PFSK-1 (cell line): ENCODE results near the gene KDM4C.

Source experiments
- FOXP2 ChIP-seq: optimal IDR thresholded peaks from 2 replicates; pipeline ENCODE3; 2011; ENCODE audit warnings: borderline replicate concordance, control low read depth, inconsistent platforms; ENCODE audit not compliant: insufficient read depth; ENCODE audit errors: extremely low read length, extremely low read depth
- POLR2AphosphoS5 ChIP-seq: IDR thresholded peaks from 2 replicates; pipeline ENCODE4 v1.6.1; 2012; ENCODE audit warnings: low read depth, mild to moderate bottlenecking, control low read depth, low read length, moderate library complexity
- SIN3A ChIP-seq: IDR thresholded peaks from 2 replicates; pipeline ENCODE4 v1.6.1; 2012; ENCODE audit warnings: mild to moderate bottlenecking, low read length, moderate library complexity, borderline replicate concordance; ENCODE audit not compliant: insufficient read depth
- TF ChIP-seq, protein P1 (sequence below), 2 experiments: IDR thresholded peaks; 2 replicates each; pipeline versions ENCODE4 v1.6.1 to v1.8.0; 2011 to 2012; ENCODE audit warnings: low read depth in 2 of 2, low read length in 2 of 2, control low read depth in 1 of 2, inconsistent platforms in 1 of 2, mild to moderate bottlenecking in 1 of 2, moderate library complexity in 1 of 2; ENCODE audit not compliant: insufficient read depth in 1 of 2

DNA sequence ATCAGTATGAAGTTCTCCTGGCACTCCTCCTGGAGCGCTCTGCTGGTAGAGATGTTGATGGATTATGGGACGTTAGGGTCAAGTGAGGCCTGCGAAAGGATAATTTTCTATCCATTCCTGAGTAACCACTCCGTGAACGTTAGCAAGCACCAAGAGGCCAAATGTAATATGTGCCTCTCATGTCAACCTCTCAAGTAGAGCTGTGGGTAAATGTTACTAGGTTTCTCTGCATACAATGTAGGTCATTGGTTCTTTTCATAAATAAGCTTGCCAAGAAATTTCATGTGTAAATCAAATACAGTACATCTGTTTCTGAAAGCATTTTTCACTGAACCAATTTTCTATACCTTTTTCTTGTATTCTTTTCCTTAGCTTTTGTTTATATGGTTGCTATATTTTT, 126.3 kb downstream of the KDM4C start:
- TF ChIP-seq POLR2AphosphoS5 = no peak
- no peak for TF ChIP-seq SIN3A
- TF ChIP-seq FOXP2 = no peak
- TF ChIP-seq, protein P1, sequence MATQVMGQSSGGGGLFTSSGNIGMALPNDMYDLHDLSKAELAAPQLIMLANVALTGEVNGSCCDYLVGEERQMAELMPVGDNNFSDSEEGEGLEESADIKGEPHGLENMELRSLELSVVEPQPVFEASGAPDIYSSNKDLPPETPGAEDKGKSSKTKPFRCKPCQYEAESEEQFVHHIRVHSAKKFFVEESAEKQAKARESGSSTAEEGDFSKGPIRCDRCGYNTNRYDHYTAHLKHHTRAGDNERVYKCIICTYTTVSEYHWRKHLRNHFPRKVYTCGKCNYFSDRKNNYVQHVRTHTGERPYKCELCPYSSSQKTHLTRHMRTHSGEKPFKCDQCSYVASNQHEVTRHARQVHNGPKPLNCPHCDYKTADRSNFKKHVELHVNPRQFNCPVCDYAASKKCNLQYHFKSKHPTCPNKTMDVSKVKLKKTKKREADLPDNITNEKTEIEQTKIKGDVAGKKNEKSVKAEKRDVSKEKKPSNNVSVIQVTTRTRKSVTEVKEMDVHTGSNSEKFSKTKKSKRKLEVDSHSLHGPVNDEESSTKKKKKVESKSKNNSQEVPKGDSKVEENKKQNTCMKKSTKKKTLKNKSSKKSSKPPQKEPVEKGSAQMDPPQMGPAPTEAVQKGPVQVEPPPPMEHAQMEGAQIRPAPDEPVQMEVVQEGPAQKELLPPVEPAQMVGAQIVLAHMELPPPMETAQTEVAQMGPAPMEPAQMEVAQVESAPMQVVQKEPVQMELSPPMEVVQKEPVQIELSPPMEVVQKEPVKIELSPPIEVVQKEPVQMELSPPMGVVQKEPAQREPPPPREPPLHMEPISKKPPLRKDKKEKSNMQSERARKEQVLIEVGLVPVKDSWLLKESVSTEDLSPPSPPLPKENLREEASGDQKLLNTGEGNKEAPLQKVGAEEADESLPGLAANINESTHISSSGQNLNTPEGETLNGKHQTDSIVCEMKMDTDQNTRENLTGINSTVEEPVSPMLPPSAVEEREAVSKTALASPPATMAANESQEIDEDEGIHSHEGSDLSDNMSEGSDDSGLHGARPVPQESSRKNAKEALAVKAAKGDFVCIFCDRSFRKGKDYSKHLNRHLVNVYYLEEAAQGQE (IDR thresholded peaks at IDR 0.05; ENCODE audit: insufficient read depth in 1 of 2, low read depth in 2 of 2, low read length in 2 of 2) = no peak
